Left lung (tissue), 10 donors: ENCODE results near the gene SLC15A4. TPM values are rescaled to one million over a fixed set of nuclear protein-coding genes. Genes with fewer than 3 reads are reported as not detected.

ENCODE experiments used
- ATAC-seq: fragments of 200-7000 bp; cut with Tn5 transposase; one replicate; pipeline ENCODE4 v1.9.1; 2020; ENCODE audit warnings: moderate library complexity
- DNase-seq, 4 donors: peaks; one replicate each; pipeline ENCODE4 v3.0.0-alpha.2; 2013 to 2020
- H3K27ac ChIP-seq, 2 donors: fragments of 200-600 bp; sonication (generic) in 1 of 2; one replicate each; pipeline versions ENCODE4 v1.5.0 to v1.8.0; 2020 to 2021
- H3K27me3 ChIP-seq, 2 donors: fragments of 200-600 bp; sonication (generic) in 1 of 2; one replicate each; pipeline versions ENCODE4 v1.5.0 to v1.8.0; 2020 to 2021
- H3K36me3 ChIP-seq, 2 donors: fragments of 200-600 bp; sonication (generic) in 1 of 2; one replicate each; pipeline versions ENCODE4 v1.5.0 to v1.8.0; 2020 to 2021
- H3K4me1 ChIP-seq, 2 donors: fragments of 200-600 bp; one replicate each; pipeline ENCODE4 v1.8.0; 2021
- H3K4me3 ChIP-seq, 2 donors: fragments of 200-600 bp; sonication (generic) in 1 of 2; one replicate each; pipeline versions ENCODE4 v1.5.0 to v1.8.0; 2020 to 2021; ENCODE audit warnings: mild to moderate bottlenecking in 1 of 2
- H3K9me3 ChIP-seq, 2 donors: fragments of 200-600 bp; sonication (generic) in 1 of 2; one replicate each; pipeline versions ENCODE4 v1.5.0 to v1.8.0; 2020 to 2021
- intact Hi-C, 2 donors: fragments of 100-400 bp; cut with DNase I; formaldehyde crosslinking; loops; one replicate each; pipeline versions ENCODE4 v1.11.2 to v1.14.2; 2022
- polyA plus RNA-seq, 6 donors: library from polyadenylated mRNA; unstranded; fragments of 120-200 nt; gene quantifications; one replicate each; pipeline ENCODE4 v1.2.1, GENCODE V29; 2013; ENCODE audit not compliant: insufficient read length in 6 of 6
- total RNA-seq, 2 donors: library from RNA; stranded (reverse); fragmentation: NEBNext Ultra II Directional; extraction: Animal tissue kit (Norgen Biotek cat#: 25700); gene quantifications; one replicate each; pipeline ENCODE4 v1.2.1, GENCODE V29; 2021
- TF ChIP-seq, protein P1 (sequence below), 2 donors: fragments of 200-600 bp; sonication (generic) in 1 of 2; IDR thresholded peaks; one replicate each; pipeline versions ENCODE4 v1.5.0 to v1.8.0; 2021; ENCODE audit warnings: antibody characterized with exemption in 2 of 2
- donor health status: DM: no; HTN: yes; CAD: no.
- donor health status: DM: no; HTN: no; CAD: no.

SLC15A4 gene
- total and polyA plus RNA-seq, 8 donors: 26.5 to 38.2 (median 29.3) TPM

DNA sequence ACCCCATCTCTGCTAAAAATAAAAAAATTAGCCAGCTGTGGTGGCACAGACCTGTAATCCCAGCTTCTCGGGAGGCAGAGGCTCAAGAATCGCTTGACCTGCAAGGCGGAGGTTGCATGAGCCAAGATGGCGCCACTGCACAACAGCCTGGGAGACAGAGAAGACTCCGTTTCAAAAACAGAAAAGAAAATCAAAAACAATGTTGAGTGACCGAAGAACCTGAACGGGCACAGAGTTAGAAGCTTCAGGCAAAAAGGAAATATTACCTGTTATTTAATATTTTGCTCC, 33.0 kb upstream of the SLC15A4 start:
- intact Hi-C loops: no loop called here
- H3K36me3 ChIP-seq: no peaks in the 10 kb centered on the region
- H3K27ac ChIP-seq: peak overlapping the region in 1 of 2 donors; percentile 93
- H3K9me3 ChIP-seq: no peaks in the 10 kb centered on the region
- no peak overlapping the region for H3K4me3 ChIP-seq
- H3K27me3 ChIP-seq: peaks cover 6 to 39% of the 10 kb centered on the region in 2 donors
- DNase-seq (no peak), ATAC-seq (no peak)
- peaks cover 0 to 24% of the 10 kb centered on the region in 2 donors for H3K4me1 ChIP-seq
- TF ChIP-seq, protein P1, sequence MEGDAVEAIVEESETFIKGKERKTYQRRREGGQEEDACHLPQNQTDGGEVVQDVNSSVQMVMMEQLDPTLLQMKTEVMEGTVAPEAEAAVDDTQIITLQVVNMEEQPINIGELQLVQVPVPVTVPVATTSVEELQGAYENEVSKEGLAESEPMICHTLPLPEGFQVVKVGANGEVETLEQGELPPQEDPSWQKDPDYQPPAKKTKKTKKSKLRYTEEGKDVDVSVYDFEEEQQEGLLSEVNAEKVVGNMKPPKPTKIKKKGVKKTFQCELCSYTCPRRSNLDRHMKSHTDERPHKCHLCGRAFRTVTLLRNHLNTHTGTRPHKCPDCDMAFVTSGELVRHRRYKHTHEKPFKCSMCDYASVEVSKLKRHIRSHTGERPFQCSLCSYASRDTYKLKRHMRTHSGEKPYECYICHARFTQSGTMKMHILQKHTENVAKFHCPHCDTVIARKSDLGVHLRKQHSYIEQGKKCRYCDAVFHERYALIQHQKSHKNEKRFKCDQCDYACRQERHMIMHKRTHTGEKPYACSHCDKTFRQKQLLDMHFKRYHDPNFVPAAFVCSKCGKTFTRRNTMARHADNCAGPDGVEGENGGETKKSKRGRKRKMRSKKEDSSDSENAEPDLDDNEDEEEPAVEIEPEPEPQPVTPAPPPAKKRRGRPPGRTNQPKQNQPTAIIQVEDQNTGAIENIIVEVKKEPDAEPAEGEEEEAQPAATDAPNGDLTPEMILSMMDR (IDR thresholded peaks at IDR 0.05): no peak

DNA sequence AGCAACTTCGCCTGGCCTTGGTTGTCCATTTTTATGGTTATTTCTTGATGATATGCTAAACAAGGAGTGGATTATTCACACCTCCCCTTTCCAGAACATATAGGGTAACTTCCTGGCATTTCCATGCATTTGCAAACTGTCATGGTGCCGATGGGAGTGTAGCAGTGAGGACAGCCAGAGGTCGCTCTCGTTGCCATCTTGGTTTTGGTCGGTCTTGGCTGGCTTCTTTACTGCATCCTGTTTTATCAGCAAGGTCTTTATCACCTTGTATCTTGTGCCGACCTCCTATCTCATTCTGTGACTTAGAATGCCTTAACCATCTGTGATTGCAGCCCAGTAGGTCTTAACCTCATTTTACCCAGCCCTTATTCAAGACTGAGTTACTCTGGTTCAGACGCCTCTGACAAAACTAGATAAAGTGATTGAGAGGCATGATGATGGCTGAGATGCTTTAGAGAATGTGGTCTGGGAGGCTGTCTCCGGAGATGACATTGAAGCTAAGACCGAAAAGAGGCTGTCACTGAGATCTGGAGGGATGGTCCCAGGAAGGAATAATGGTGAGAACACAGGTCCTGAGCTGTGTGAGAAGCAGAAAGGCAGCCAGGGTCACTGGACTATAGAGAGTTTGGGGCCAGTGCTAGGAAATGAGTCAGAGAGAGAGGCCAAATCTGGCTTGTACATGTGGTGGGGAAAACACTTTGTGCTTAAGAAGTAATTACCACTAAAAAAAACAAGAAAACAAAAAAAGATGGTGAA, 32.5 kb upstream of the SLC15A4 start:
- peaks cover 0 to 24% of the 10 kb centered on the region in 2 donors for H3K4me1 ChIP-seq
- intact Hi-C loops: no loop called here

DNA sequence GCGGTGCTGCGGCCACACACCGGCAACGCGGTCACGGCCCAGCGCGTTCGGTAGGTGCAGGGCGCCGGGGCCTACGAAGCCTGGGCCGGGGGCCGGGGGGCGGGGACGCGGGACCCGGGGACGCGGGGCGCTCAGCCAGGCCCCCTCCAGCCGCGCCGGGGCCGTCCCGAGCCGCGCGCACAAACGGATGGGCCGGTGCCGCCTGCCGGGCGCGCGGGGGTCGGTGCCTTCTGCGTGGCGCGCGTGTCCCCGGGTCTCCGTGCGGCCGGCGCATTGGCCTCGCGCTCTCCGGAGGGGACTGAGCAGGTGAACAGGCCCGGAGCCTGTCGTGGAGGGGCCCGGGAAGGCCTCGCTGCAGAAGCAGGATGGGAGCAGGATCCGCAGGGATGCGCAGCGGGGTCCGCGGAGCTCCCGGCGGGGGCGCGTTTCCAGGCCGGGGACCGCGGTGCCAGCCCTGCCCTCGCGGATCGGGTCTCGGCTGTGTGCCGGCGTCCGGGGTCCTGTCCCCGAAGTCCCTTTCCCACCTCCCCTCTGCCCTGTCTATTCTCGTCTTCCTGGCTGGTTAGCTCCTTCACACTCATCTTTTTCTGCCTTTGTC, 29.9 kb upstream of the SLC15A4 start:
- intact Hi-C loops: no loop called here
- TF ChIP-seq, protein P1 (IDR thresholded peaks at IDR 0.05): no peak

More for the DNA sequence above, 32.5 kb upstream of the SLC15A4 start:
- Histone ChIP-seq H3K27me3 (peaks cover 6 to 45% of the 10 kb centered on the region in 2 donors), H3K9me3 (no peaks in the 10 kb centered on the region), H3K27ac (peak overlapping the region in 1 of 2 donors; percentile 93), H3K4me3 (no peak overlapping the region), H3K36me3 (no peaks in the 10 kb centered on the region)
- no peak for ATAC-seq
- TF ChIP-seq, protein P1 (IDR thresholded peaks at IDR 0.05): no peak
- no peak for DNase-seq

DNA sequence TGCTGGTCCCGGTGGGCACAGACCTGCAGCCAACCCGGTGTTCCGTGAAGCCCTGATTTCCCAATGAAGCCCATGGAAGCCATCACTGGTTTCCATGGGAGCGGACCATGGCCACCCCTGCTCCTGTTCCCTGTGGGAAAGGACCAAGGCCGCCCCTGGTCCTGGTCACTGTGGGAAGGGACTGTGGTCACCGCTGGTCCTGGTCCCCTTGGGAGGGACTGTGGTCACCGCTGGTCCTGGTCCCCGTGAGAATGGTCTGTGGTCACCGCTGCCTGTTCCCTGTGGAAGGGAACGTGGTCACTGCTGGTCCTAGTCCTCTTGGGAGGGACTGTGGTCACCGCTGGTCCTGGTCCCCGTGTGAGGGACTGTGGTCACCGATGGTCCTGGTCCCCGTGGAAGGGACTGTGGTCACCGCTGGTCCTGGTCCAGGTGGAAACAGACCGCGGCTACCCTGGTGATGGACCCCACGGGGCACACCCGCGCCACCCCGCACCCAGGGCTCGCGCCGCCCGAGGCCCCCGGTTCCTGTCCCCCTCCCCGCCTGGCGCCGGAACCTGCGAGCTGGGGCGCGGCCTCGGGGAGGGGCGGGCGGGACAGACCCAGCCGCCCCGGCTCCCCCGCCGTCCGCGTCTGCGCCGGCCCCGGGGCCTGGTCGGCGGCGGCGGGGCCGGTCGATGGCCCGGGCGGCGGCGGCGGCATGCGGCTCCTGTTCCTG, 29.3 kb upstream of the SLC15A4 start, which contains the start of gene GLT1D1:
Gene GLT1D1, plus strand, starts transcription at position 594 of the 715 bp plus-strand sequence. Its CDS starts 104 bp downstream, at position 698.
- H3K4me3 ChIP-seq: peak within 1 kb of the TSS in 1 of 2 donors; percentile 57
- ATAC-seq (no peak), DNase-seq (peak in 1 of 4 donors; percentile 87)
- intact Hi-C loops: no loop called here
- peak within 1 kb of the TSS in 1 of 2 donors; percentile 93 for H3K27ac ChIP-seq
- TF ChIP-seq, protein P1 (IDR thresholded peaks at IDR 0.05): no peak
- H3K9me3 ChIP-seq: no peaks in the 10 kb centered on the region
- peaks cover 0 to 20% of the 10 kb centered on the region in 2 donors for H3K4me1 ChIP-seq
- H3K27me3 ChIP-seq: peaks cover 6 to 53% of the 10 kb centered on the region in 2 donors
- no peaks in the 10 kb centered on the region for H3K36me3 ChIP-seq

More for the DNA sequence above, 29.9 kb upstream of the SLC15A4 start:
- Histone ChIP-seq H3K4me1 (peaks cover 0 to 24% of the 10 kb centered on the region in 2 donors), H3K27ac (peak overlapping the region in 1 of 2 donors; percentile 93), H3K9me3 (no peaks in the 10 kb centered on the region), H3K36me3 (no peaks in the 10 kb centered on the region), H3K27me3 (peaks cover 6 to 53% of the 10 kb centered on the region in 2 donors), H3K4me3 (peak overlapping the region in 1 of 2 donors; percentile 57)
- ATAC-seq: no peak
- DNase-seq: peak in 2 of 4 donors; percentile 4 to 83
